ENCODE results near the gene BICRAL. TPM values are rescaled to one million over a fixed set of nuclear protein-coding genes. Genes with fewer than 3 reads are reported as not detected.

Gene BICRAL
- total and polyA plus RNA-seq, 2 donors (not counting 1 experiment from before 2014, with no cell fraction given) = 6.9 to 11.5 TPM

GRCh38 chr6:42870145-42870936 is 88.5 kb downstream of the BICRAL start:
- no peaks in the 10 kb centered on the region for H4K20me1 ChIP-seq (ENCODE audit: control insufficient read depth, extremely low read depth, insufficient read depth, low read length)
- H3K9ac ChIP-seq (ENCODE audit: insufficient read depth, low read length) = no peak overlapping the region
- H3K4me1 ChIP-seq (ENCODE audit: control insufficient read depth, extremely low read depth, insufficient read depth, low read length) = no peaks in the 10 kb centered on the region
- H3K4me3 ChIP-seq (replicated peaks in 1 of 4; ENCODE audit: control extremely low read depth in 1 of 4, insufficient read depth in 1 of 4, low read depth in 3 of 4, low read length in 4 of 4) = no peak overlapping the region
- peaks cover 2% of the 10 kb centered on the region for H3K36me3 ChIP-seq (ENCODE audit: control insufficient read depth, insufficient read depth, low read length)
- no peak overlapping the region for H3K4me2 ChIP-seq (ENCODE audit: extremely low read depth, insufficient read depth, low read length)
- no peak overlapping the region for H3K27ac ChIP-seq (ENCODE audit: insufficient read depth, low read length)
- no peak for TF ChIP-seq EZH2 (IDR thresholded peaks at IDR 0.05; ENCODE audit: low read length, missing control alignments)
- no peak for TF ChIP-seq CTCF (conservative IDR thresholded peaks at IDR 0.05 in 1 of 2, IDR thresholded peaks at IDR 0.05 in 1 of 2; ENCODE audit: low read depth in 1 of 2, low read length in 2 of 2)
- H3K79me2 ChIP-seq (ENCODE audit: control insufficient read depth, insufficient read depth, low read length) = no peaks in the 10 kb centered on the region
- no peak overlapping the region for H2AFZ ChIP-seq (ENCODE audit: low read length)
- H3K27me3 ChIP-seq (ENCODE audit: control insufficient read depth, insufficient read depth, low read length) = no peaks in the 10 kb centered on the region
- no peak for DNase-seq (ENCODE audit: low read depth in 2 of 2)
- no peaks in the 10 kb centered on the region for H3K9me3 ChIP-seq (ENCODE audit: control insufficient read depth, insufficient read depth, low read depth, low read length)

GRCh38 chr6:42871711-42872110 is 89.9 kb downstream of the BICRAL start:
- H3K4me2 ChIP-seq (ENCODE audit: extremely low read depth, insufficient read depth, low read length) = no peak overlapping the region
- no peaks in the 10 kb centered on the region for H3K27me3 ChIP-seq (ENCODE audit: control insufficient read depth, insufficient read depth, low read length)
- no peak for TF ChIP-seq CTCF (conservative IDR thresholded peaks at IDR 0.05 in 1 of 2, IDR thresholded peaks at IDR 0.05 in 1 of 2; ENCODE audit: low read depth in 1 of 2, low read length in 2 of 2)
- TF ChIP-seq EZH2 (IDR thresholded peaks at IDR 0.05; ENCODE audit: low read length, missing control alignments) = no peak
- H3K9ac ChIP-seq (ENCODE audit: insufficient read depth, low read length) = no peak overlapping the region
- no peaks in the 10 kb centered on the region for H4K20me1 ChIP-seq (ENCODE audit: control insufficient read depth, extremely low read depth, insufficient read depth, low read length)
- DNase-seq (ENCODE audit: low read depth in 2 of 2) = no peak
- H2AFZ ChIP-seq (ENCODE audit: low read length) = no peak overlapping the region
- no peak overlapping the region for H3K4me3 ChIP-seq (replicated peaks in 1 of 4; ENCODE audit: control extremely low read depth in 1 of 4, insufficient read depth in 1 of 4, low read depth in 3 of 4, low read length in 4 of 4)
- H3K27ac ChIP-seq (ENCODE audit: insufficient read depth, low read length) = no peak overlapping the region
- no peaks in the 10 kb centered on the region for H3K4me1 ChIP-seq (ENCODE audit: control insufficient read depth, extremely low read depth, insufficient read depth, low read length)
- no peaks in the 10 kb centered on the region for H3K9me3 ChIP-seq (ENCODE audit: control insufficient read depth, insufficient read depth, low read depth, low read length)
- peaks cover 2% of the 10 kb centered on the region for H3K36me3 ChIP-seq (ENCODE audit: control insufficient read depth, insufficient read depth, low read length)
- no peaks in the 10 kb centered on the region for H3K79me2 ChIP-seq (ENCODE audit: control insufficient read depth, insufficient read depth, low read length)

DNA sequence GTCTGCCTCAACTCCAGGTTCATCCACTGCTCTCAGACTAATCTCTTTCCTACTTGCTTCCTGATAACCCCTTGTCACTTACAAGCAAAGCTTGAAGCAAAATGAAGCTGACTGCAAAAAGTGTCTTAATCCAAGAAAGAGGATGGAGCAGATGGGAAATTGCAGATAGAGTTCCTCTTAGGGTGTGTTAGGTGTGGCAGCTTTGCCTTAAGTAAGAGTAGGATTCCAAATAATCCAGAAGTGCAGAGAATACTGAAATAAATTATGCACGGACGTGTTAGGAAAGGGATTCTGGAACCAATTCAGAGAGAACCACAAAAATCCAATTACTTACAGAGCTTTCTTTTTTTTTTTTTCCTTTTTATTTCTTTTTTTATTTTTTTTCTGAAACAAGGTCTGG is 91.5 kb downstream of the BICRAL start:
- TF ChIP-seq CTCF (conservative IDR thresholded peaks at IDR 0.05 in 1 of 2, IDR thresholded peaks at IDR 0.05 in 1 of 2; ENCODE audit: low read depth in 1 of 2, low read length in 2 of 2) (no peak), EZH2 (IDR thresholded peaks at IDR 0.05; ENCODE audit: low read length, missing control alignments) (no peak)
- Histone ChIP-seq H4K20me1 (ENCODE audit: control insufficient read depth, extremely low read depth, insufficient read depth, low read length) (no peaks in the 10 kb centered on the region), H3K36me3 (ENCODE audit: control insufficient read depth, insufficient read depth, low read length) (no peaks in the 10 kb centered on the region), H3K27ac (ENCODE audit: insufficient read depth, low read length) (no peak overlapping the region), H3K4me2 (ENCODE audit: extremely low read depth, insufficient read depth, low read length) (no peak overlapping the region), H3K9ac (ENCODE audit: insufficient read depth, low read length) (no peak overlapping the region), H3K4me3 (replicated peaks in 1 of 4; ENCODE audit: control extremely low read depth in 1 of 4, insufficient read depth in 1 of 4, low read depth in 3 of 4, low read length in 4 of 4) (no peak overlapping the region), H3K4me1 (ENCODE audit: control insufficient read depth, extremely low read depth, insufficient read depth, low read length) (no peaks in the 10 kb centered on the region), H3K79me2 (ENCODE audit: control insufficient read depth, insufficient read depth, low read length) (no peaks in the 10 kb centered on the region), H3K27me3 (ENCODE audit: control insufficient read depth, insufficient read depth, low read length) (no peaks in the 10 kb centered on the region), H3K9me3 (ENCODE audit: control insufficient read depth, insufficient read depth, low read depth, low read length) (no peaks in the 10 kb centered on the region), H2AFZ (ENCODE audit: low read length) (no peak overlapping the region)
- DNase-seq (ENCODE audit: low read depth in 2 of 2) = no peak
